NCI-H2227 treated with DMSO at 0.1 percent for 48 hours (cell line): ENCODE measurements around the gene CCM2L.
"Not testable (repeated sequence)": the region's sequence is repeated elsewhere in the genome, so short reads cannot be mapped to it uniquely, and the experiment has no call there.

Experiments used
- DNase-seq: peaks from one replicate; lab custom pipeline; 2025; lab: John Stamatoyannopoulos, UW

Gene CCM2L

DNA sequence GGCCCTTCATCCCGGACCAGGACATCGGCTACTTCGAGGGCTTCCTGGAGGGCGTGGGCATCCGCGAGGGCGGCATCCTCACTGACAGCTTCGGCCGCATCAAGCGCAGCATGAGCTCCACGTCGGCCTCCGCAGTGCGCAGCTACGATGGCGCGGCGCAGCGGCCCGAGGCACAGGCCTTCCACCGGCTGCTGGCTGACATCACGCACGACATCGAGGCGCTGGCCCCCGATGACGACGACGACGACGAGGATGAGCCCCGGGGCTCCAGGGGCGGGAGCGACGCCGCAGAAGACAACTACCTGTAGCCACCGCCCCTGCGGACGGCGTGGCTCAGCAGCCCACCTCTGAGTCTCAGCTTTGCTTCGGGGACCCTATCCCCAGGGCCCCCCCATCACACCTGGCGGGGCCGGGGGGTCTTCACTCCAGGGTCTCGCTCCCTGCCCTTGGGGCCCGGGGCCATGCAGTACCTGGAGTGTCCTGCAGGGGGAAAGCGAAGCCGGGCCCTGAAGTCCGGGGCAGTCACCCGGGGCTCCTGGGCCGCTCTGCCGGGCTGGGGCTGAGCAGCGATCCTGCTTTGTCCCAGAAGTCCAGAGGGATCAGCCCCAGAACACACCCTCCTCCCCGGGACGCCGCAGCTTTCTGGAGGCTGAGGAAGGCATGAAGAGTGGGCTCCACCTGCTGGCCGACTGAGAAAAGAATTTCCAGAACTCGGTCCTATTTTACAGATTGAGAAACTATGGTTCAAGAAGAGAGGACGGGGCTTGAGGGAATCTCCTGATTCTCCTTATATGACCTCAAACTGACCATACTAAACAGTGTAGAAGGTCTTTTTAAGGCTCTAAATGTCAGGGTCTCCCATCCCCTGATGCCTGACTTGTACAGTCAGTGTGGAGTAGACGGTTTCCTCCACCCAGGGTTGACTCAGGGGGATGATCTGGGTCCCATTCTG, 21.0 kb downstream of the CCM2L start:
- DNase-seq: peak; percentile 67

DNA sequence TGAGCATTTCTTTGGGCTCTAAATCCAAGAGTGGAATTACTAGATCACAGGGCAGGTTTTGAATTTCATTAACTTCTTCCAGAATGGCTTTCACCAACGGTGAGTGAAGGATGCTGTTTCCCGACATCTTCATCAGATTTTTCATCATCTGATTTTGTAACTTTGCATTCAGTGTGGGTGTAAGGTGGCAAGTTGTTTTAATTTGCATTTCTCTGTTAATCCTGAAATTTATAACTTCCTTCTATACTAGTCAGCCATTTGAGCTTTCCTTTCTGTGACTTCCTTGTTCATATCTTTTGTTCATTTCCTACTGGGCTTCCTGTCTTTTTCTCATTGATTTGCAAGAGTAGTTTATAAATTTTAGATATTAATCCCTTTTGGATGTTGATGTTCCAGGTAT, 23.1 kb downstream of the CCM2L start:
- DNase-seq: no peak

DNA sequence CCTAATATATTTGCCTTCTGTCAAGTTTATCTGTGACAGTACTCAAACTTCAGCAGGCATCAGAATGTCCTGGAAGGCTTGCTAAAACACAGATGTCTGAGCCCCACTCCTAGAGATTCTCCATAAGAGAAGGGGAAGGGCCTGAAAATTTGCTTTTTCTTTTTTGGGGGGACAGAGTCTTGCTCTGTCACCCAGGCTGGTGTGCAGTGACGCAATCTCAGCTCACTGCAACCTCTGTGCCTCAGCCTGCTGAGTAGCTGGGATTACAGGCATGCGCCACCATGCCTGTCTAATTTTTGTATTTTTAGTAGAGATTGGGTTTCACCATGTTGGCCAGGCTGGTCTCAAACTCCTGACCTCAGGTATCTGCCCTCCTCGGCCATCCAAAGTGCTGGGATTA, 23.5 kb downstream of the CCM2L start:
- not testable (repeated sequence) for DNase-seq

DNA sequence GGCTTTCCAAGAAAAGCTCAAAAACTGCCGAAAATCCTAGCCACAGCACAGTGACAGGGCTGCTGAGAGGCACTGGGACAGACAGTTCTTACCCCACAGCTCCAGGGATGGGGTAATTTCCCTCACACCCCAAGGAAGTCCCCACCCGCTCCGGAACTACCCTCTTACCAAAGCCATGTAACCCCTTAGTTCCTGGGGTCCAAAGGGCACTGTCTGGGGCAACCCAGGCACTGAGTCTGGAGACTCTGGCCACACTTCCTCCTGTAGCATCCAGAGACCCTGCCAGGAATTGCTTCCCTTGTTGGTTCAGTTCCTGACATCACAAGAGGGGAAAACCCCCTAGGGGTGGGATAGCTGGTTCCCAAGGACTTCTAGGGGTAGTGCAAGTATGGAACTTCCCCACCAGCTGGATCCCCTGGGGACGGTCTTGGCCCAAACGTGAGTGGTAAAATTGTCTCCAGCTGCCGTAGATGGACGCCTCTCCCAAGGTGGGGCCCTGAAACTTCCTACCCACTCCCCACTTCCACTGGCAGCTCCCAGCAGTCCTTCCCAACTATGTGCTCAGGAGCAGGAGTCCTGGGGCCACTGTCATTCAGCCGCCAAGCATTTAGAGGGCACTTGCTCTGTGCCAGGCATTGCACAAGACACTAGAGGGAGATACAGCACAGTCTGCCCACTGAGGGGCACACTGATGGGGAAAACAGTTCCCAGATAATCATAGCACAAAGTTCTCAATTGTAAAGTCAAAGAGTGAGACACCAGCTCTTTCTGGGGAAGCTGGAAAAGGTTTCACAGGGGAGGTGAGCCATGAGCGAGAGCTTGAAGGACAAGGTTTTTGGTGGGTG, 24.6 kb downstream of the CCM2L start:
- no peak for DNase-seq

DNA sequence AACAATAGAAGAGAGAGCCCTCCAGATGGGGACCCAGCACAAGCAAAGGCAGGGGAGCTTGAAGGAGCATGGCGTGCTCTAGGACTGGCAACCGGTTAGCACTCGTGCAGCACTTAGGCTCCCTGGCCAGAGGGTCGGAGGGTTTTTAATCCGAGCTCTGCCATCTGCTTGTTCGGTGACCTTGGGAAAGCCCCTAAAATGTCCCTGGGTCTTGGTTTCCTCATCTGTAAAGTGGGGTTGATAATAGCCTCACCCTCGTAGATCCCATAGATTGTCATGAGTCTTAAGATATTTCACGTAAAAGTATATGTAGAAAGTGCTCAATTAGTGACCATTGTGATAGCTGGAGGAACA, 25.2 kb downstream of the CCM2L start:
- DNase-seq: no peak

DNA sequence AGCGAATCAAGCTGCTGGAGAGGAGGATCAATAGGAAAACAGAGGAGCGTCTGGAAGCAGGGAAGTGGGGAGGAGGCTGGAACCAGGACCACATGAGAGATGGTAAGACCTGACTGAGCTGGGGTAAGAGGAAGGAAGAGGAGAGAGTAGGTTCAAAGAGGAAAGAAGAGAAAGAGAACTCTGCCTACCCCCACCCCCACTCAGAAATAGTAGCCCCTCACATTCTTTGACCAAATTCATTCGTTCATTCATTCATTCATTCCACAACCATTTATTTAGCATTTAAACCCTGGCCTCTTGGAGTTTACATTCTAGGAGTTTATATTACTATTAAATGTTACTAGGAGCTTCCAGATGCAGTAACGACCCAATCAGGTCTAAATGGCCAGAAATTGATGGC, 26.0 kb downstream of the CCM2L start:
- no peak for DNase-seq

DNA sequence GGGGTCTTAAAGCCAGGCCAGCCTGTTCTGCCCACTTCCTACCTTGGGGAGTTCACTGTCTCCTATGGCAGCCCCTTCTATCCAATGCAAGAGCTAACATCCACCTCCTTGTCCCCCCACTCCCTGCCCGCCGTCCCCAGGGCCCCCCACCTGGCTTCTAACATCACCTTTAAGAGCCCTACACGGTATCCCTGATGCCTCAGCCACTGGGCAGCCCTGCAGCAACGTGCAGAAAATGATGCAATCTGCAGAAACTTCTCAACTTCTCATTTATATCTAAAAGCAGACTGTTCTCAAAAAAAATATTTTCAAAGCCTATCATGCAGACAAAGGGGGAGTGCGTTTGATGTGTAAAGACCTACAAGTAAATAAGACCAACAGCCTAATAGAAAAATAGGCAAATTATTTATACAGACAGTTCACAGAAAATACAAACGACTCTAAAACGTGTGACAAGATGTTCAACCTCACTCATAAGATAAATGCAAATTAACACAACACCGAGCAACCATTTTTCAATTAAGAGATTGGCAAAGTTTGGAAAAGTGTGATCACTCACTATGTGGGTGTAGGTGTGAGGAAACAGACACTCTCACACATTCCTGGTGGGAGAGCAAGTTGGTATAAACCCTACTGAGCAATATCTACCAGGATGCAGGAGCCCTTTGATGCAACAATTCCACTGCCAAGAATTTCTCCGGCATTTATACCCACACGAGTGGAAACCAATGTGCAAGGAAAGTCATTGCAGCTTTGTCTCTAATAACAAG, 26.7 kb downstream of the CCM2L start:
- no peak for DNase-seq

DNA sequence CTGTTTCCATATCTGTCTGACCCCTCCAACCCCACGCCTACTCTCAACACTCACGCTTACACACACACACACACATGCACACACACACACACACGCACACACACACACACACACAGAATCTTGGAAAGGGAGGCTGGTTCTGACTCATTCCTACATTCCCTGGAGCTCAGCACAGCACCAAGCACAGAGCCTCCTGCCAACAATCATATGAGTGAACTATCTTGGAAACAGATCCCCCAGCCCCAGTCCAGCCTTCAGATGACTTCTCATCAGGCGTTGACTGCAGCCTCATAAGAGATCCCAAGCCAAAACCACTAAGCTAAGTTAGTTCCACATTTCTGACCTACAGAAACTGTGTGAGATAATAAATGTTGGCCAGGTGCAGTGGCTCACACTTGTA, 27.7 kb downstream of the CCM2L start:
- no peak for DNase-seq

DNA sequence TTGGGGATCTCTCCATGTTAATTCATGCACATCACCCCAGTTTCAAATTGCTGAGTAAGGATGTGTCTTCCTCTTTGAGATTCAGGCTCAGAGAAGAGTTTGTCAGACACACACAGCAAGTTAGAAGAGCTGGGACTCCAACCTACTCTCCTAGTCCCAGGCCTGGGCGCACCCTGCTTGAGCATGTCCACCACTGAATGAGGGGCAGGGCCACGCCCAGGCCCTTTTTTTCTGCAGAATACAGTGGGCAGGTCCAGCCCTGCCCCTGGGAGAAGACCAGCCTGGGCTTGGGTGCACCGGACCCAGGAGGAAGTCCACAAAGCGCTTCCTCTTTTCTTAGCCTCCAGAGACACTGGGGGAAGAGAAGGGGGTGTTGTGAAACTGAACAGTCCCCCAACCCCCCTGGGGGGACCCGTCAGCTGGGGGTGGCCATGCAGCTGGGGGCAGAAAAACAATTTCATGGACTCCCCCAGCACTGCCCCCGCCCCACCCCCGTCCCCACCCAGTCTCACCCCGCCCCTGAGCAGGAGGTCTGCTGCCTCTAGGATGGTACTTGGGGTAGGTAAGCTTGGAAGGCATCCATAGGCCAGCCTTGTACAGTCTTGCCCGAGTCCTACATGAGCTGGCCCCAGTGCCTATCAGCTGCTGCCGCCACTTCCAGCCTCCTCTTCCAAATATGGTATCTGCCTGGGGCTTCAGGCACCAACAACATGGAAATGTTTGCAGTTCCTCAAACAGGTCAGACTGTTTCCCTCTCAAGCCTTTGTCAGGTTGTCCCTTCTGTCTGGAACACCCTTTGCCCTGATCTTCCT, 30.1 kb downstream of the CCM2L start:
- no peak for DNase-seq

DNA sequence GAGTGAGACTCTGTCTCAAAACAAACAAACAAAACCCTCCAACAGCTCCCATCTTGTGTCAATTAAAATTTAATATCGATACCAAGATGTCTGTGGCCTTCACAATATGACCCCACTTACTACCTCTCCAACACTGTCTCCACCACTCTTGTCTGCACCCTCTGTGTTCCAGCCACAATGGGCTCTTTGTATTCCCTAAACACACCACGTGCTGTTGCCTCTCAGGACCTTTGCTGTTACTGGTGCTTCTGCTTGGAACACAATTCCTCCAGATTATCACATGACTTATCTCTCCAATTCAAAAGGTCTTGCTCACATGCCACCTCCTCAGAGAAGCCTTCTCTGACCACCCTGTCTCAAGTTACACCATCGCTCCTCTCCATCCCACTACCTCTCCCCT, 35.8 kb downstream of the CCM2L start:
- no peak for DNase-seq

DNA sequence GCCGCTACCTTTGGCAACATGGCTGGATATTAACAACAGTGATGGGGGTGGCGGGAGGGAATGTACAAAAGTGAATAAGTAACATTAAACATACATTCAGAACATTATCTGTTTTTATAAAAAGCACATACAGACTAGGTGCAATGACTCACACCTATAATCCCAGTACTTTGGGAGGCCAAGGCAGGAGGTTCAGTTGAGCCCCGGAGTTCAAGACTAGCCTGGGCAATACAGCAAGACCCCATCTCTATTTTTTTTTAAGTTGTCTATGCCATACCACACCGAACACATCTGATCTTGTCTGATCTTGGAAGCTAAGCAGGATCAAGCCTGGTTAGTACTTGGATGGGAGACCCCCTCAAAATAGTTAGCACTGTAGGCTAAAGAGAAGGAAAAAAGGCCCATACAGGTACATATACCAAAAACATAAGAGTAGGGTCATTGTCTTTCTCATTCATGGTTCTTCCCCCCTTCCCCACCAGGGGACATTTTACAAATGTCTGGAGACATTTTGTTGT, 40.1 kb downstream of the CCM2L start:
- DNase-seq: no peak

DNA sequence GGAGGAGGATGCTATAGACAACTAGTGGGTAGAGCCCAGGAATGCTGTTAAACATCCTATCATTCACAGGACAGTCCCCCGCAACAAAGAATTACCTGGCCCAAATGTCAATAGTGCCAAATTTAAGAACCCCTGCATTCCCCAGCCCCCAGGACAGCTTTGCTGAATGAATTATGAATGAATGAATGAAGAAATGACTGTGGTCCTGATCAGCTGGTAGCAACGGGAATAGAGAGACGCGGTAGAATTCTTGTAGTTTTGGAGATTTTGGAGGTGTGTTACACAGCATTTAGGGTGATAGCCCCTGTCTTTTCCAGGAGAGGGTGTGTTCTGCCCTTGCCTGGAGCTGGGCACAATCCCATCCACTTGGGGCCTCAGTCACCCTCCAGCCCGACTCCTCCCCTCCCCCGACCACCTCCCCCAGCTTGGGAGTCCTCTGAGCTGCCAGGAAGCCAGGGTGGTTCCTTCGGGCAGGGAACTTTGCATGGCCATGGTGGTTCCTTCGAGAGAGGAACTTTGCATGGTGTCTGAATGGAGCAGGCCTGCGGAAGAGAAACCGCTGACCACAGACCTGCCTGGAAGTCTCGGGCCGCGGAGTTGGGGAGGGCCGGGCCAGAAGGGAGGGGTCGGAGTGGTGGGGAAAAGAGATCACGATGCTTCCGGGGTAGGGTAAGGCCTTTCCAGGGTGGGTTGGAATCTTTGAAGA, 40.8 kb downstream of the CCM2L start:
- DNase-seq: no peak

DNA sequence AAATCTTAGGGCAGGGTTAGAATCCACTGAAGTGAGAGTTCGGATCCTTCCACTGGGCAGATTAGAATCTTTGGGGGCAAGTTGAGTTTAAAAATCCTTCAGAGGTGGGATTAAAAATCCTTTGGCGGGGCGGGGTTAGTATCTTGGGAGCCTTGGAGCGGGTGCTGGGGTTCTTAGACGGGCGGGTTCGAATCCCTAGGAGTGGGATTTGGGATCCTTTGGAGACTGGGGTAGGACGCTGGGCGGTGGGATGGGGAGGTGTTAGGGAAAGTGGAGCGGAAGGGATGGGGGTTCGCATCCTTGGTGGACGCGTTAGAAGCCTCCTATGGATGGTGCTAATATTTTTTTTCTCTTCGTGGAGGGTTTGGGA, 41.5 kb downstream of the CCM2L start:
- DNase-seq: no peak

DNA sequence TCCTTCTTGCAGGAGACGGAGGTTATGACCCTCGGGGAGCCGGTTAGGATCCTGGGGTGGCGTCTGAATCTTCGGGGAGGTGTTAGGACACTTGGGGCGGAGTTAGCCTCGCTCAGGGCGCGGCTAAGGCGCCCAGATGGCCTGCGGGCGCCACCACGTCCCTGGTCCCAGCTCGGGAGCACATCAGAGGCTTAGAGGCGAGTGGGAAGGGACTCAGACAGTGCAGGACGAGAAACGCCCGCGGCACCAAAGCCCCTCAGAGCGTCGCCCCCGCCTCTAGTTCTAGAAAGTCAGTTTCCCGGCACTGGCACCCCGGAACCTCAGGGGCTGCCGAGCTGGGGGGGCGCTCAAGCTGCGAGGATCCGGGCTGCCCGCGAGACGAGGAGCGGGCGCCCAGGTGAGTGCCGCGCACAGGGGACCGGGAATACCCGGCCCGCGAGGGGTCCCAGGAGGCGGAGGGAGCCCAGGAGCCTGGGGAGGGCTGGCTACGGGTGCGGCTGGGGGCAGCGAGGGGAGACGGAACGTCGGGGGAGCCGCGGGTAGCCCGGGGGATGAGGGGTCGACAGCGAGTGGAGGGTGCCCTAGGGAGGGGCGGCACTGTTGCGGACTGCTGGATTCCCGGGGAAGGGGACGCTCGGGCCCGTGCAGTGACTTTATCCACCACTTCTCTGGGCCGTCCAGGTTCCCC, 42.0 kb downstream of the CCM2L start, which contains the start of gene HCK:
TSS of gene HCK (plus strand) at position 153 of the 688 bp plus-strand sequence.
- DNase-seq: no peak

DNA sequence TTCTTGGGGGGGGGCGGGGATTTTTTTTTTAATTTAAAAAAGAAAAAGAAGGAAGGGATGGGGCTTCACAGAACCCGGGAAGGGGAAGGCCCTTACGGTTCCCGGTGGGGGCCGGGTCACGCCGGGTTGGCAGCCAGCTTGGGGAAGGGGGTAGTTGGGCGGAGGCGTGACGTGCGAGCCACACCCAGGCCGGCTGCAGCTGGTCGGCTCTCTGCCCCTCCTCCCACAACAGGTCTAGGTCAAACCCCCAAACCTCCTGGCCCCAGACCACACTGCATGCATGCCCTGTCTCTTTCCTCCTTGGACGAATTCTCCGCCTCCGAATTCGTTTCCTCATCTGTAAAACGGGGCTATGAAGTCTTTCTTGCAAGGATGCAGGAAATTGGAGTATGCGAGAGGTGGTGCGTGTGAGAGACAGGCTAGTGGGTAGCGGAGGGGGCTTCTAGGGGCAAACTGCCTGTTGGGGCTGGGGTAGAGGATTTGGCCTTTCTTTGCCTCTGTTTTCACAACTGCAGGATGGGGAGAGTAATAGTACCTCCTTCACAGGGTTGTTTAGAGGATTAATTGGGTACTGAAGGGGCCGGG, 42.6 kb downstream of the CCM2L start:
- no peak for DNase-seq

DNA sequence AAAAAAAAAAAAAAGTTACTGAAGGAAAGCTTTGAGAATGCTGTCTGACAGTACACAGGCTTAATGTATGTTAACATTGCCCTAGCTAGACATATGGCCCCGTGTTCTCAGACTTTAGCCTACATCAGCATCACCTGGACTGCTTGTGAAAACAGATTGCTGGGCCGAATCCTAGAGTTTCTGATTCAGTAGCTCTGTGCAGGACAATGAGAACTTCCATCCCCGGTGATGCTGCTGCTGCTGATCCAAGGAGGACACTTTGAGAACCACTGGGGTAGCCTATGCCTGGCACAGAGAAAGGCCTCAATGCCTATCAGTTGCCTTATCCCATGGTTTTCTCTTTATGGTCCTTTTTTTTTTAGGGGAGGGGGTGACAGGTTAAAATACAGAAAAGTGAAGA, 43.4 kb downstream of the CCM2L start:
- DNase-seq: no peak

DNA sequence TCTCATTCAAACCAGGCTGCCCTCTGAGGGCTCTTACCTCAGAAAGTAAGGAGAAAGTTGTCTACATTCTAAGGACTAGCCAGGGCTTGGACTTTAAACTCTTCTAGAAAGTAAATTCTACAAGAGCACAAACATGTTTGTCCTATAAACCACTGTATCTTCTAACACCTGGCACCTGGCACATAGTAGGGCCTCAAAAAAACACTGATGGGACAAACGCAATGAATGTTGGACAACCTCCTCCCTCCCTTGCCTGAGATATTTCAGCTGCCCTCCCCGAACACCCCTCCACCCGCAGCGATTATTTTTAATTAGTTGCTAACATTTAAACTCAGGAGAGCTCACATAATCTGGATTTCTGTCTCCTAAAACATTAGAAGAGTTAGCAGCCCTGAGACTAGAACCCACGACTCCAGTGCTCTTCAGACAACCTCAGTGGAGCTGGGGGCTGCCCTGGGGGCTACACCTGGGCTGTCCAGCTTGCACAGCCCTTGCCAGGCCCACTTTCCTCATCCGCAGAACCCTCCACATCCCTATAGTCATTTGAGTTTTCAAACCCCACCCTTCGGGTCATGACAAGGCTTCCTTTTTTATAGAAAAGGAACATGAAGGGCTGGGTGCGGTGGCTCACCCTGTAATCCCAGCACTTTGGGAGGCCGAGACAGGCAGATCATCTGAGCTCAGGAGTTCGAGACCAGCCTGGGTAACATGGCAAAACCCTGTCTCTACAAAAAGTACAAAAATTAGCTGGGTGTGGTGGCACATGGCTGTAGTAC, 46.7 kb downstream of the CCM2L start:
- no peak for DNase-seq

DNA sequence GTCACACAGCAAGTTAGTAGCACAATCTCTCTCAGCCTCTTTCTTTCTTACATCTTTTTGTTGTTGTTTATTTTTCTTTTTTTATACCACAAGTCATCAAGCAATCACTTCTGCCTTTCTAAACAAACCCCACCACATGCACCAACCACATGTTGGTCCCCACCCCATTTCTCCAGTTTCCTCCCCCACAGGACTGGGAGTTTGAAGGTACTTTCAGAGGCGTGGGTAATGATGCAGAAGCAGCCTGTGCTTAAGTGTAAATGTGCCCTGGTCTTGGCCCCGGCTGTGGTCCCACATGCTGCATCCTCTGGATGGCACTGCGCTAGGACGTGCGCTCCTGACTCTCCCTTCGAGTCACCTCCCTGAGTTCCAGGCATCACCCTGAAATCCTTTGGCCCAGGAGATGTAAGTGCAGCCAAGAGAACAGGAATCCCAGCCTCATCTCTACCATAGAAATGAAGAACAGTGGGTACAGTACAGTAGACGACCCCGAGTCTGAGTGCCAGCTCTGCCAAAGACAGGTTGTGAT, 47.5 kb downstream of the CCM2L start:
- no peak for DNase-seq

DNA sequence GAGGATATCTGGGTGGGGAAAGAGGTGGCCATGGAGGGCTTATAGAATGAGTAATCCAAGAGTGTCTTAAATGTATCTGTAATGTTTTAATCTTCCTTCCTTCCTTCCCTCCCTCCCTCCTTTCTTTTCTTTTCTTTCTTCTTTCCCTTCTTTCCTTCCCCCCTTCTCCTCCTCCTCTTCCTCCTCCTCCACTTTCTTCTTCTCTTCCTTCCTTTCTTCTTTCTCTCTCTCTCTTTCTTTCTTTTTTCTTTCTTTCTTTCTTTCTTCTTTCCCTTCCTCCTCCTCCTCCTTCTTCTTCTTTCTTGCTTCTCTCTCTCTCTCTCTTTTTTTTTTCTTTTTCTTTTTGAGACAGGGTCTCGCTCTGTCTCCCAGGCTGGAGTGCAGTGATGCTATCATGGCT, 49.0 kb downstream of the CCM2L start:
- DNase-seq: no peak
